Hepatocyte (in vitro differentiated cells): Measurements from ENCODE around the gene MSI2.

Experiments used
- EZH2 ChIP-seq: fragments of 200-600 bp; sonication (generic); IDR thresholded peaks from 2 replicates; pipeline ENCODE4 v1.6.1; 2016; ENCODE audit warnings: antibody characterized with exemption, mild to moderate bottlenecking, borderline replicate concordance
- TF ChIP-seq, protein P1 (sequence below): fragments of 200-600 bp; sonication (generic); IDR thresholded peaks from 2 replicates; pipeline ENCODE4 v1.5.1; 2016; ENCODE audit warnings: antibody characterized with exemption, mild to moderate bottlenecking; ENCODE audit not compliant: poor library complexity

DNA sequence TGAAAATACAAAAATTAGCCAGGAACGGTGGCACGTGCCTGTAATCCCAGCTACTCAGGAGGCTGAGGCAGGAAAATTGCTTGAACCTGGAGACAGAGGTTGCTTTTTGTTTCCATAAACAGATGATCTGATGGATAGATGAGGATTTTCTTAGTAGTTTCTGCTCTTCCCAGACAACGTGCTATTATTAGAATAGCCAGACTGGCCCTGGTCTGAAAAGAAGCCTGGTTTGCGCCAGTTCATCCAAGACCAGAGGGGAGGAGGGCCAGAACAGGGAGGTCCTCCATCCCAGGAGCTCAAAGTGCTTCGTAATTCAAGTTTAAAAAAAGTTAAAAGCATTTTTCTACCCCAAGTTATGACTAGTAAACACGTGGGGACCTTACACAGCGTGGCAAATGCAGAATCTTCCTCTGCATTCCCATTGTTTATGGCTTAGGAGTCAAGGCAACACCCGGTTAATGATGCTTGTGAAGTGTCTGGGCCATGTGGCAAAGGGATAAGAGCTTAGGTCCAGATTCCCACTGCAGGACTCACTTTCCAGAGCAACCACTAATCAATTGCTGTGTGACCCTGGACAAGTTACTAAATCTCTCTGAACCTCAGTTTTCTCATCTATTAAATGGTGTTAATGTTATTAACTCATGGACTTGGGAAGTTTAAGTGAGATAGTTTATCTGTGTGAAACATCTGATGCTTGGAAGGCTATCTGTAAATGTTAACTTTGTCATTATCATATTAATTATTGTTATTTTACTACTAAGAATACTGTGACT, 283.4 kb downstream of the MSI2 start:
- TF ChIP-seq, protein P1, sequence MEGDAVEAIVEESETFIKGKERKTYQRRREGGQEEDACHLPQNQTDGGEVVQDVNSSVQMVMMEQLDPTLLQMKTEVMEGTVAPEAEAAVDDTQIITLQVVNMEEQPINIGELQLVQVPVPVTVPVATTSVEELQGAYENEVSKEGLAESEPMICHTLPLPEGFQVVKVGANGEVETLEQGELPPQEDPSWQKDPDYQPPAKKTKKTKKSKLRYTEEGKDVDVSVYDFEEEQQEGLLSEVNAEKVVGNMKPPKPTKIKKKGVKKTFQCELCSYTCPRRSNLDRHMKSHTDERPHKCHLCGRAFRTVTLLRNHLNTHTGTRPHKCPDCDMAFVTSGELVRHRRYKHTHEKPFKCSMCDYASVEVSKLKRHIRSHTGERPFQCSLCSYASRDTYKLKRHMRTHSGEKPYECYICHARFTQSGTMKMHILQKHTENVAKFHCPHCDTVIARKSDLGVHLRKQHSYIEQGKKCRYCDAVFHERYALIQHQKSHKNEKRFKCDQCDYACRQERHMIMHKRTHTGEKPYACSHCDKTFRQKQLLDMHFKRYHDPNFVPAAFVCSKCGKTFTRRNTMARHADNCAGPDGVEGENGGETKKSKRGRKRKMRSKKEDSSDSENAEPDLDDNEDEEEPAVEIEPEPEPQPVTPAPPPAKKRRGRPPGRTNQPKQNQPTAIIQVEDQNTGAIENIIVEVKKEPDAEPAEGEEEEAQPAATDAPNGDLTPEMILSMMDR: no peak
- no peak for TF ChIP-seq EZH2
